Measurements from ENCODE around the gene CLK1. TPM values are rescaled to one million over a fixed set of nuclear protein-coding genes. Genes with fewer than 3 reads are reported as not detected.

CLK1 gene
- total and polyA plus RNA-seq, 2 of the 13 experiments (the other 11 are each of a cell fraction or from before 2014, with no cell fraction given): 66.6 to 101 TPM

- TF ChIP-seq BCL3 (CRISPR knock-in tag; IDR thresholded peaks at IDR 0.05): no peak; the same call in 1 of the 2 replicates
- no peak for TF ChIP-seq TCF7L2 (IDR thresholded peaks at IDR 0.05; ENCODE audit: low read depth, low read length)
- TF ChIP-seq ZNF605 (CRISPR knock-in tag; IDR thresholded peaks at IDR 0.05): peak; percentile 32; the same call in 1 of the 2 replicates
- no peak for TF ChIP-seq REL (CRISPR knock-in tag; conservative IDR thresholded peaks at IDR 0.05)
- TF ChIP-seq MED13 (CRISPR knock-in tag; IDR thresholded peaks at IDR 0.05): no peak
- TF ChIP-seq ATF7-NPFF (CRISPR knock-in tag; IDR thresholded peaks at IDR 0.05; ENCODE audit: low read depth): peak; percentile 85; the same call in 1 of the 2 replicates
- TF ChIP-seq ZBTB7B (CRISPR knock-in tag; IDR thresholded peaks at IDR 0.05): peak; percentile 29; the same call in 1 of the 2 replicates
- TF ChIP-seq PBX3 (CRISPR knock-in tag; IDR thresholded peaks at IDR 0.05; ENCODE audit: borderline replicate concordance): no peak
- peak; percentile 69 for TF ChIP-seq E2F1 (CRISPR knock-in tag; IDR thresholded peaks at IDR 0.05)
- TF ChIP-seq HOXA9 (CRISPR knock-in tag; IDR thresholded peaks at IDR 0.05; ENCODE audit: borderline replicate concordance): no peak
- TF ChIP-seq ZNF678 (CRISPR knock-in tag; IDR thresholded peaks at IDR 0.05): no peak
- TF ChIP-seq ZNF773 (CRISPR knock-in tag; IDR thresholded peaks at IDR 0.05; ENCODE audit: borderline replicate concordance): no peak
- no peak for TF ChIP-seq SP2 (CRISPR knock-in tag; IDR thresholded peaks at IDR 0.05)
- TF ChIP-seq SMAD1 (CRISPR knock-in tag; IDR thresholded peaks at IDR 0.05; ENCODE audit: borderline replicate concordance, low read depth): no peak
- no peak for TF ChIP-seq KDM1A (CRISPR knock-in tag; IDR thresholded peaks at IDR 0.05)
- TF ChIP-seq RBM22 (optimal IDR thresholded peaks at IDR 0.05; ENCODE audit: low read length): no peak
- peak; percentile 16; the same call in 1 of the 2 replicates for TF ChIP-seq TERF1 (CRISPR knock-in tag; IDR thresholded peaks at IDR 0.05)
- TF ChIP-seq NFYB (CRISPR knock-in tag; IDR thresholded peaks at IDR 0.05): no peak
- no peak; the same call in none of the 2 replicates for TF ChIP-seq ZBED4 (CRISPR knock-in tag; IDR thresholded peaks at IDR 0.05; ENCODE audit: borderline replicate concordance)
- no peak for TF ChIP-seq ZBTB21 (CRISPR knock-in tag; IDR thresholded peaks at IDR 0.05)
Measured at GRCh38 chr2:200812122-200813022, 52.1 kb downstream of the CLK1 start (continued).
